Endothelial cell of umbilical vein (primary cell): ENCODE data around the gene KLHL26.

ENCODE experiments used
- POLR2A ChIP-seq: IDR thresholded peaks from 2 replicates; pipeline ENCODE4 v1.6.1; 2012; ENCODE audit warnings: low read depth, mild to moderate bottlenecking, control low read depth, low read length
- POLR2AphosphoS5 ChIP-seq: IDR thresholded peaks from 2 replicates; pipeline ENCODE4 v1.6.1; 2012; ENCODE audit warnings: low read depth, mild to moderate bottlenecking, control low read depth, low read length, moderate library complexity; ENCODE audit not compliant: insufficient read depth
- TF ChIP-seq, protein P1 (sequence below), 2 donors: IDR thresholded peaks; 1 replicate in 1 of 2; 2 replicates in 1 of 2; pipeline ENCODE4 v1.5.1; 2011; ENCODE audit warnings: low read length in 2 of 2, mild to moderate bottlenecking in 2 of 2, moderate library complexity in 2 of 2, control low read depth in 1 of 2, inconsistent platforms in 1 of 2, low read depth in 1 of 2; ENCODE audit not compliant: insufficient read depth in 1 of 2; ENCODE audit errors: extremely low read depth in 1 of 2

- TF ChIP-seq, protein P1, sequence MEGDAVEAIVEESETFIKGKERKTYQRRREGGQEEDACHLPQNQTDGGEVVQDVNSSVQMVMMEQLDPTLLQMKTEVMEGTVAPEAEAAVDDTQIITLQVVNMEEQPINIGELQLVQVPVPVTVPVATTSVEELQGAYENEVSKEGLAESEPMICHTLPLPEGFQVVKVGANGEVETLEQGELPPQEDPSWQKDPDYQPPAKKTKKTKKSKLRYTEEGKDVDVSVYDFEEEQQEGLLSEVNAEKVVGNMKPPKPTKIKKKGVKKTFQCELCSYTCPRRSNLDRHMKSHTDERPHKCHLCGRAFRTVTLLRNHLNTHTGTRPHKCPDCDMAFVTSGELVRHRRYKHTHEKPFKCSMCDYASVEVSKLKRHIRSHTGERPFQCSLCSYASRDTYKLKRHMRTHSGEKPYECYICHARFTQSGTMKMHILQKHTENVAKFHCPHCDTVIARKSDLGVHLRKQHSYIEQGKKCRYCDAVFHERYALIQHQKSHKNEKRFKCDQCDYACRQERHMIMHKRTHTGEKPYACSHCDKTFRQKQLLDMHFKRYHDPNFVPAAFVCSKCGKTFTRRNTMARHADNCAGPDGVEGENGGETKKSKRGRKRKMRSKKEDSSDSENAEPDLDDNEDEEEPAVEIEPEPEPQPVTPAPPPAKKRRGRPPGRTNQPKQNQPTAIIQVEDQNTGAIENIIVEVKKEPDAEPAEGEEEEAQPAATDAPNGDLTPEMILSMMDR (IDR thresholded peaks at IDR 0.05; ENCODE audit: extremely low read depth in 1 of 2, insufficient read depth in 1 of 2, low read depth in 1 of 2, low read length in 2 of 2): no peak
- TF ChIP-seq POLR2A (no peak), POLR2AphosphoS5 (no peak)
These were observed 60.9 kb downstream of the KLHL26 start for GRCh38 chr19:18697680-18698079.
